CD4-positive, alpha-beta T cell (primary cell): ENCODE data around the gene CFAP57. TPM values are rescaled to one million over a fixed set of nuclear protein-coding genes. Genes with fewer than 3 reads are reported as not detected.

Experiments
- ATAC-seq: fragments of 200-7000 bp; cut with Tn5 transposase; one replicate; pipeline ENCODE4 v1.10.0; 2022; ENCODE audit warnings: mild to moderate bottlenecking; ENCODE audit not compliant: poor library complexity
- CTCF ChIA-PET: fragments of 350-600 bp; sonication (Branson Sonifier 250); formaldehyde crosslinking; loops from one replicate; lab custom pipeline; 2021; ENCODE audit warnings: antibody characterized with exemption, inconsistent platforms; lab: Charles Lee
- POLR2A ChIA-PET: fragments of 350-600 bp; sonication (Branson Sonifier 250); formaldehyde crosslinking; loops from one replicate; lab custom pipeline; 2021; ENCODE audit warnings: antibody characterized with exemption, inconsistent platforms; lab: Charles Lee
- DNase-seq, 14 experiments: peaks; one replicate each; pipeline ENCODE4 v3.0.0-alpha.2; 2013 to 2020; ENCODE audit warnings: mixed read lengths in 2 of 14
- H3K27ac ChIP-seq, 2 donors: one replicate each; pipeline versions ENCODE4 v1.5.1 to v1.7.0; 2013; ENCODE audit warnings: low read length in 2 of 2, low read depth in 1 of 2, mild to moderate bottlenecking in 1 of 2
- H3K27me3 ChIP-seq, 2 experiments: 1 replicate in 1 of 2; 2 replicates in 1 of 2; pipeline versions ENCODE4 v1.6.1 to v1.7.0; 2013; ENCODE audit warnings: low read length in 2 of 2, control low read depth in 1 of 2, mild to moderate bottlenecking in 1 of 2, moderate library complexity in 1 of 2; ENCODE audit not compliant: insufficient read depth in 2 of 2, control insufficient read depth in 1 of 2
- H3K36me3 ChIP-seq: one replicate; pipeline ENCODE4 v1.6.1; 2013; ENCODE audit warnings: low read length, control low read depth; ENCODE audit not compliant: insufficient read depth
- H3K4me1 ChIP-seq: one replicate; pipeline ENCODE4 v1.6.1; 2013; ENCODE audit warnings: low read length, control low read depth; ENCODE audit not compliant: insufficient read depth
- H3K4me3 ChIP-seq: one replicate; pipeline ENCODE4 v1.5.1; 2013; ENCODE audit warnings: mild to moderate bottlenecking, low read length, moderate library complexity
- H3K9me3 ChIP-seq, 2 experiments: 1 replicate in 1 of 2; 2 replicates in 1 of 2; pipeline versions ENCODE4 v1.6.1 to v1.7.0; 2013; ENCODE audit warnings: low read length in 2 of 2, mild to moderate bottlenecking in 2 of 2, control low read depth in 1 of 2, moderate library complexity in 1 of 2; ENCODE audit not compliant: control insufficient read depth in 1 of 2, insufficient read depth in 1 of 2
- H3K27ac Mint-ChIP-seq: one replicate; pipeline ENCODE4 v1.8.0; 2020; ENCODE audit warnings: mixed read lengths
- H3K27me3 Mint-ChIP-seq: one replicate; pipeline ENCODE4 v1.8.0; 2021; ENCODE audit warnings: mixed read lengths
- H3K36me3 Mint-ChIP-seq: one replicate; pipeline ENCODE4 v1.8.0; 2021; ENCODE audit warnings: low read depth, mixed read lengths
- H3K4me1 Mint-ChIP-seq: one replicate; pipeline ENCODE4 v1.8.0; 2021; ENCODE audit warnings: low read depth, mixed read lengths
- H3K4me3 Mint-ChIP-seq: one replicate; pipeline ENCODE4 v1.8.0; 2020; ENCODE audit warnings: mild to moderate bottlenecking, mixed read lengths
- H3K9me3 Mint-ChIP-seq: one replicate; pipeline ENCODE4 v1.8.0; 2020; ENCODE audit warnings: mixed read lengths
- CTCF ChIP-seq: fragments of 200-600 bp; IDR thresholded peaks from one replicate; pipeline ENCODE4 v1.8.0; 2022; ENCODE audit warnings: antibody characterized with exemption, mild to moderate bottlenecking
- intact Hi-C, 2 experiments: fragments of 100-400 bp; cut with DNase I in 1 of 2; cut with micrococcal nuclease in 1 of 2; formaldehyde crosslinking; loops; one replicate each; pipeline versions ENCODE4 v1.15.1 to v1.9.0; 2023 to 2025; cut with DNase I, micrococcal nuclease
- total RNA-seq, 174 experiments: library from RNA in 2 of 174; stranded (reverse) in 2 of 174; gene quantifications; one replicate each; pipeline ENCODE4 v1.2.3 and lab custom pipeline; 2021 to 2026

Gene CFAP57
- total RNA-seq, 2 experiments from 2014 or later = not detected

DNA sequence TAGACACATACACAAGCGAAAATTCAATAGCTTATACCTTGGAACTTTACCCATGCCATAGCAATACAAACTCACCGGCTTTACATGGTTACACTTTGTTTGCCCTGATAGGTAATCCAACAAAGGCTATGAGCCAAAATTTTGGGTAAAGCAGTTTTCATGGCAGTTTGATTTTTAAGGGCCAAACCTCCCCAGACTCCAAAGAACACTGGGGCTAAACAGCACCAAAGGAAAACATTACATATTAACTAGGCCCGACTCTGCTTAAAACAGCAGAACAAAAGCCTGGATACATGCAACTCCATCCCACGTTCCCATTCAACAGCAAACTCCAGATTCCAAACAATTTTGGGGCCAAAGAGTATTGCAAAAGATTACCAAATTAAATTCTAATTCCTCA lies 93.3 kb downstream of the CFAP57 start:
- H3K4me1 ChIP-seq = peaks cover 3% of the 10 kb centered on the region
- ChIA-PET CTCF (no interaction called here), POLR2A (no interaction called here)
- no peak for TF ChIP-seq CTCF
- no peak overlapping the region for H3K4me3 Mint-ChIP-seq
- ATAC-seq = no peak
- no peaks in the 10 kb centered on the region for H3K36me3 Mint-ChIP-seq
- H3K27me3 ChIP-seq = peaks cover 0 to 6% of the 10 kb centered on the region in 2 experiments
- H3K27ac Mint-ChIP-seq = no peak overlapping the region
- H3K36me3 ChIP-seq = no peaks in the 10 kb centered on the region
- H3K4me1 Mint-ChIP-seq = peaks cover 6% of the 10 kb centered on the region
- H3K27ac ChIP-seq = no peak overlapping the region
- H3K27me3 Mint-ChIP-seq = peaks cover 5% of the 10 kb centered on the region
- H3K9me3 Mint-ChIP-seq = no peaks in the 10 kb centered on the region
- no peak for DNase-seq
- no peaks in the 10 kb centered on the region for H3K9me3 ChIP-seq
- intact Hi-C loops = no loop called here
- H3K4me3 ChIP-seq = no peak overlapping the region

GRCh38 chr1:43266881-43267280 lies 94.8 kb downstream of the CFAP57 start:
- Histone ChIP-seq H3K9me3 (no peaks in the 10 kb centered on the region), H3K27me3 (peaks cover 0 to 12% of the 10 kb centered on the region in 2 experiments), H3K4me3 (no peak overlapping the region), H3K4me1 (peaks cover 11% of the 10 kb centered on the region), H3K27ac (no peak overlapping the region), H3K36me3 (no peaks in the 10 kb centered on the region)
- ChIA-PET POLR2A (no interaction called here), CTCF (no interaction called here)
- no peaks in the 10 kb centered on the region for H3K36me3 Mint-ChIP-seq
- H3K4me3 Mint-ChIP-seq = no peak overlapping the region
- H3K27ac Mint-ChIP-seq = no peak overlapping the region
- no peak for ATAC-seq
- H3K4me1 Mint-ChIP-seq = peaks cover 20% of the 10 kb centered on the region
- no peak for TF ChIP-seq CTCF
- peaks cover 2% of the 10 kb centered on the region for H3K9me3 Mint-ChIP-seq
- peaks cover 19% of the 10 kb centered on the region for H3K27me3 Mint-ChIP-seq
- DNase-seq = no peak
- intact Hi-C loops = no loop called here

GRCh38 chr1:43267291-43267805 lies 95.2 kb downstream of the CFAP57 start:
- peaks cover 22% of the 10 kb centered on the region for H3K27me3 Mint-ChIP-seq
- Histone ChIP-seq H3K9me3 (no peaks in the 10 kb centered on the region), H3K36me3 (no peaks in the 10 kb centered on the region), H3K4me3 (no peak overlapping the region), H3K27ac (no peak overlapping the region), H3K4me1 (peaks cover 11% of the 10 kb centered on the region), H3K27me3 (peaks cover 0 to 12% of the 10 kb centered on the region in 2 experiments)
- DNase-seq = no peak
- no peak overlapping the region for H3K4me3 Mint-ChIP-seq
- no peak for ATAC-seq
- peaks cover 24% of the 10 kb centered on the region for H3K4me1 Mint-ChIP-seq
- no peak overlapping the region for H3K27ac Mint-ChIP-seq
- H3K9me3 Mint-ChIP-seq = peaks cover 2% of the 10 kb centered on the region
- no peak for TF ChIP-seq CTCF
- ChIA-PET CTCF (no interaction called here), POLR2A (no interaction called here)
- intact Hi-C loops = no loop called here
- H3K36me3 Mint-ChIP-seq = no peaks in the 10 kb centered on the region
